NCI-H128 (cell line): Measurements from ENCODE around the gene UNC13A.

Experiments used
- DNase-seq: peaks from one replicate; lab custom pipeline; 2025; ENCODE audit not compliant: unreplicated experiment; lab: John Stamatoyannopoulos, UW

The UNC13A gene

GRCh38 chr19:17706750-17707181 lies 18.6 kb upstream of the UNC13A start:
- DNase-seq, result no peak

DNA sequence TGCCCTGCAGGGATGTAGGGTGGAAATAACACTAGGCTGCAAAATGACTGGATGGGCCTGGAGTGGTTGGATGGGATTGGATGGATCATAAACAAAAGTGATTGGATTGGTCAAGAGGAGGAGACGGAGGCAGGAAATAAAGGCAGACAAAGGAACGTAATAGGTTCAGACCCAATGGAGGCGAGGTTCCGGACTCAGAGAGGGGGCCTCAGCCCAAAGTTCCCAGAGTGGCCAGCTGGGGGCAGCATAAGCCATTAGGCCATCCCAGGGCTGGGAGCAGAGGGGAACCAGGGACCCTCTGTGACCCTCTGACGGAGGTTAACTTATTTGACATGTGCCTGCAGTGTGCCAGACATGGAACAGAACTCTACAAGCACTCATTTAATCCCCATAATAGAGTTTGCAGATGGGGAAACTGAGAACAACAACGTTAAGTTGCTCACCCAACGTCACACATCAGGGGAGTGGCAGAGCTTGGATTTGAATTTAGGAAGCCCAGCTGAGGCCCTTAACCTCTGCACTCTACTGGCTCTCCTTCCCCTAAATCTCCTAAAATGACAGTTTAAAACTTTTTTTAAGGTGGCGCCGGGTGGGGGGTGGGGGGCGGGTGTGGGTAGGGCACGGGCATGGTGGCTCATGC lies 15.8 kb upstream of the UNC13A start:
- no peak for DNase-seq

DNA sequence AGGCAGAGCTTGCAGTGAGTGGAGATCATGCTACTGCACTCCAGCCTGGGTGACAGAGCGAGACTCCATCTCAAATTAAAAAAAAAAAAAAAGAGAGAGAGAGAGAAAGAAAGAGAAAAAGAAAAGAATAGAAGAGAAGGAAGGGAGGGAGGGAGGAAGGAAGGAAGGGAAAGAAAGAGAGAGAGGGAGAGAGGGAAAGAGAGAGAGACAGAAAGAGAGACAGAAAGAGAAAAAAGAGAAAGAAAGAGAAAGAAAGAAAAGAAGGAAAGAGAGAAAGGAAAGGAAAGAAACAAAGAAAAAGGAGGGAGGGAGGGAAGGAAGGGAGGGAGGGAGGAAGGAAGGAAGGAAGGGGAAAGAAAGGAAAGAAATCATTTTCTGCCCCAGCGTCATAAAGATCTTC lies 7.0 kb upstream of the UNC13A start:
- no peak for DNase-seq

DNA sequence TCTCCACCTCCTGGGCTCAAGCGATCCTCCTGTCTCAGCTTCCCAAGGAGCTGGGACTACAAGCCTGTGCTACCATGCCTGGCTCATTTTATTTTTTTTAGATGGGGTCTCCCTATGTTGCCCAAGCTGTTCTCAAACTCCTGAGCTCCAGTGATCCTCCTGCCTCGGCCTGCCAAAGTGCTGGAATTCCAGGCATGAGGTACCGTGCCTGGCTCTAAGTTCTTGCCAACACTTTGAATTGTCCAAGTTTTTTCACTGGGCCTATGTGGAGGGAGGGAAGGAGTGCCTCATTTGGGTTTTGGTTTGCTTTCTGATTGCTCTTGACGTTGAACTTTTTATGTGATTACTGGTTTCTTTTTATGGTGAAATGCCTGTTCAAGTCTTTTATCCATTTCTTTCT lies 4.4 kb upstream of the UNC13A start:
- no peak for DNase-seq

DNA sequence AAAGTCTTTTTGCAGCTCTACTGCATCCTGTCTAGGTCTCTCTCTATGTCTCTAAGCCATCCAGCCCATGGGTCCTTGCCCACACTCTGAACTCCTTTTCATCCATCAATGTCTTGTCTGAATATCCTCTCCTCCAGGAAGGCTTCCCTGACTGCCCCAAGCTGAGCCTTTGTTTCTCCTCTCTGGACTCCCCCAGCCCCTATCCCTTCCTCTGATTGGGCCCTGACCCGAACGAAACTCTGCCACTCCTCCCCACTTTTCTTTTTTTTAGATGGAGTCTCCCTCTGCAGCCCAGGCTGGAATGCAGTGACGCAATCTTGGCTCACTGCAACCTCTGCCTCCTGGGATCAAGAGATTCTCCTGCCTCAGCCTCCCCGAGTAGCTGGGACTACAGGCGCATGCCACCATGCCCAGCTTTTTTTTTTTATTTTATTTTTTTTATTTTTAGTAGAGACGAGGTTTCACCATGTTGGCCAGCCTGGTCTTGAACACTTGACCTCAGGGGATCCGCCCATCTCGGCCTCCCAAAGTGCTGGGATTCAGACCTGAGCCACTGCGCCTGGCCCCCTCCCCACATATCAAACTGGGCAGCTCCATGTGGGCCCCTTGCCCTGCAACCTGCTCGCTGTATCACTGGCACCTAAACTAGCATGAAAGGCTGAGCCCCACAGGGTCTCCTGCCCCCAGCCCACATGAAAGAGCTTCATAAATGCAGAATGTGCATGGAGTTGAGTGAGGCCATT lies 870 bp upstream of the UNC13A start:
- no peak for DNase-seq

GRCh38 chr19:17687141-17687856 lies 855 bp downstream of the UNC13A start:
- DNase-seq, result no peak

DNA sequence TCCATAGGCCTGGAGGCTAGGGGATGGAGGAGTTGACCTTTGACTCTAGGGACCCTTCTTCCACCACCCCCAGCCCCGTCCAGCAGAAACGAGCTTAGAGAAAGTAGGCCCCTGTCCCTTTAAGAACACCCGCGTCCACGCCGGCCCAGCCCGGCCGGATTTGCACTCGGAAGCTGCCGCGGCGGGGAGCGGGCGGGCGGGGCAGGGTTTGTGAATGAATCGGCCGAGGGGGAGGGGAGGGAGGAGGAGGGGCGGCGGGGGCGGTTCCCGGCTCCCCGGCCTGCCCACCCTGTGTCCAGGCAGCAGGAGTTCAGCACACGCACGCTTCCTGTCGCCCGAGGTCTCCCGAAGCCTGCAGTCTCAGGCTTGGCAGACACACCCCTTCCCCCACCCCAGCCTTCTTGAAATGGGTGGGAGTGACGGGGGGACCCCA lies 1.5 kb downstream of the UNC13A start:
- DNase-seq, result no peak

DNA sequence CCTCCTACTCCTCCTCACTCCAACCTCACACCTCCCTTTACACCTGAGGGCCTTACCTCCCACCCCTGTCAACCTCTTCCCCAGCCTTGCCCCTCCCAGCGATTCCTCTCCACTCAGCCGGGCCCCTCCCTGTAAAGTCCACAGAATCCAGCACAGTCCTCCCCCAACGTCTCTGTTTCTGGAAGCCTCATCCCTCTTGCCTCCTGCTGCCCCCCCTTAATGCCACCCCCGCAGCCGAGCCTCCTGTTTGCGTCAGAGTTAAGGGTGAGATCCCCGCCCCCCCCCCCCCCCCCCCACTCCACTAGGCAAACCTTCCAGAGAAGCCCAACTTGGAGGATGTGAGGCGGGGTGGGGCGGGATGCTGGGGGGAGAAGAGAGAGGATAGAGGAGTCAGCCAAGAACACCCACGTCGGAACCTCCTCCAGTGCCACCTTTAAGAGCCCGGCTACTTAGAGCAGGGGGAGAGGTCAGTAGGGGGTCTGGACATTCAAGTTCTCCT lies 2.1 kb downstream of the UNC13A start:
- no peak for DNase-seq

- no peak for DNase-seq
Measured at GRCh38 chr19:17685451-17686022, 2.6 kb downstream of the UNC13A start.

DNA sequence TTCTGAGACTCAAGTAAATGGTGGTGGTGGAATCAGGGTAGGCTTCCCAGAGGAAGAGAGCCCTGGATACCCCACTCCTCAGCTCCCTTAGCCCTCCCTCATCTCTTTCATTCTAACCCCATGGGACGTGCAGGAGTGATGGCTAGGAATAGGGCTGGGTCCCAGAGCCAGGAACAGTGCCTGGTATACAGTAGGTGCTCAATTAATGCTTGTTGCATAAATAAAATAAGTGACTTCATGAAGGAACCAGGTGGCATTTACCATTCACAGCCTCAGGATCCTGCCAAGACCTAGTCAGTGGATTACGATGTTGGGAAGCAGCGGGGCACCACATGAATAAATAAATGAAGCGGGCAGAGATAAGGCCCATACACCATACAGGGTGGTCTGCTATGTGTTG lies 3.9 kb downstream of the UNC13A start:
- DNase-seq, result no peak

- no peak for DNase-seq
Measured at GRCh38 chr19:17683078-17683477, 5.1 kb downstream of the UNC13A start.

DNA sequence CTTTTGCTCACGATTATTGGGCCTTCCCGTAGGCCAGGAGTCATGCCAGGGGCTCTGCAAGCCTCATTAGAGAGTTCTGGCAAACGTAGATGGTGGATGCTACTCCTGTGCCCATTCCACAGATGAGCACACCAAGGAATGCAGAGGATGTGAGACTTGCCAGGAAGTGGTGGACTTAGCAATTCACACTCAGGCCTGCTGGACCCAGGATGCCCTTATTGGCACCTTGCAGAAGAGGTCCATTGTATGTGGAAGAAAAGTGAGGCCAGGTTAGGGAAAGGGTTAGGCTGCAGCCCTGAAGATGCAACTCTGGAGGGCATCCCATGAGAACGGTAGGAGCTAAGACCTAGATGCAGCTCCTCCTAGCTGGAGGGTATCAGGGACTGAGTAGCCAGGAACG lies 5.9 kb downstream of the UNC13A start:
- DNase-seq, result no peak

- DNase-seq, result no peak
Measured at GRCh38 chr19:17681505-17682125, 6.5 kb downstream of the UNC13A start.

- no peak for DNase-seq
Measured at GRCh38 chr19:17680230-17680722, 7.9 kb downstream of the UNC13A start.

DNA sequence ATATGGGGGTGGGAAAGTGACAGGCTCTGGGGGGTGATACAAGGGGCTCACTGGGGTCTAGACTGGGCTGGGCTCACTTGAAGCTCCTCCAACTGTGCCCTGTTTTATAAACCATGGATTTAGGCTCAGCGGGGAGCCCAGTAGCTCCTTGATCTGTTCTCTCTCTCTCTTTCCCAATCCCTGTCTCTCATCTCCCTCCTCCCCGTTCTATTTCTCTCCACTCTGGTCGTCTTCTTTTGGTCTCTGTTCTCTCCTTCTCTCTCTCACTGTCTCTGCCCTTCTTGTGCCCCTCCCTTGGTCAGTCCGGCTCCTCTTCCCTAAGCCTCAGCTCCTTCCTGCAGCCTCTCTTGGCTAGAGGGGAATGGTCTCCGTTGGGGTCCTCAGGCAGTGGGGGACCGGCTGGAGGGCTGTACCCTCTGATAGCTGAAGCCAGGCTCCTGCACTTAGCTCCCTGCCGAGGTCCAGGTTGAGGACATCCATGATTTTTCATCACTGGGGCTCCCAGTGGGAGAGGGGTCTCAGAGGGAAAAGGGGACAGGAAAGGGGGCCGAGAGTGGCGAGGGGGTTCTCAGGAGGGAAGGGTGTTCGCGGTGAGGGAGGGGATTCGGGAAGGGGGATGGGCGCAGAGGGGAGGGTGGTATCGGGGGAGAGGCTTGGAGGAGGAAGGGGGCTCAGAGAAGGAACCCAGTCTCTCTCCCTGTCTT lies 8.5 kb downstream of the UNC13A start:
- no peak for DNase-seq

GRCh38 chr19:17678836-17679235 lies 9.3 kb downstream of the UNC13A start:
- DNase-seq, result no peak

- no peak for DNase-seq
Measured at GRCh38 chr19:17677002-17677401, 11.2 kb downstream of the UNC13A start.

GRCh38 chr19:17676295-17676694 lies 11.9 kb downstream of the UNC13A start:
- DNase-seq, result no peak

- no peak for DNase-seq
Measured at GRCh38 chr19:17673937-17674799, 14.0 kb downstream of the UNC13A start.
